WERI-Rb-1 (cell line): ENCODE measurements around the gene TRPC3.
A peak's percentile ranks its signal among the peaks of the same experiment; 100 is the strongest.

Experiments used
- DNase-seq: peaks from one replicate; pipeline ENCODE4 v3.0.0-alpha.2; 2020
- H3K27ac ChIP-seq: fragments of 250-450 bp; sonication (Bioruptor Pico); 2 replicates; pipeline ENCODE4 v1.5.1; 2020; ENCODE audit warnings: mild to moderate bottlenecking, moderate library complexity
- H3K27me3 ChIP-seq: fragments of 250-450 bp; sonication (Bioruptor Pico); 2 replicates; pipeline ENCODE4 v1.5.1; 2021; ENCODE audit warnings: mild to moderate bottlenecking, low read depth, moderate library complexity; ENCODE audit not compliant: insufficient read depth, severe bottlenecking
- H3K36me3 ChIP-seq: fragments of 250-450 bp; sonication (Bioruptor Pico); 2 replicates; pipeline ENCODE4 v1.5.1; 2020; ENCODE audit warnings: mild to moderate bottlenecking, moderate library complexity
- H3K4me3 ChIP-seq: 2 replicates; pipeline ENCODE4 v1.5.1; 2011; ENCODE audit warnings: low read depth, mild to moderate bottlenecking, control low read depth, low read length
- H3K9me3 ChIP-seq: fragments of 250-450 bp; sonication (Bioruptor Pico); 2 replicates; pipeline ENCODE4 v1.5.1; 2021; ENCODE audit warnings: mild to moderate bottlenecking, moderate library complexity; ENCODE audit not compliant: severe bottlenecking
- TF ChIP-seq, protein P1 (sequence below): IDR thresholded peaks from 2 replicates; pipeline ENCODE4 v1.5.1; 2011; ENCODE audit warnings: low read depth, mild to moderate bottlenecking, control low read depth, inconsistent platforms, low read length

TRPC3 gene

DNA sequence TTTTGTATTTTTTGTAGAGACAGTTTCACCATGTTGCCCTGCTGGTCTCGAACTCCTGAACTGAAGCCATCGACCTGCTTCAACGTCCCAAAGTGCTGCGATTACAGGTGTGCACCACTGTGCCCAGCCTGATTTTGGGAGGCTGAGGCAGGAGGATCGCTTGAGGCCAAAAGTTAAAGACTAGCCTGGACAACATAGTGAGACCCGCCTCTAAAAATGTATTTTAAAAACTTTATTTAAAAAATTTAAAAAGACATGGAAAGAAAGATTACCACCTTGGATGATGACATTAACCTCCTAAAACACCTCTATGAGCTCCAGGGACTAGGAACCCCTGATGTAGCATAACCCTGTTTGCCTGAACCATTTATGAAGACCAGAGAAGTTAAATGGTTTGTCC is 75.8 kb downstream of the TRPC3 start:
- TF ChIP-seq, protein P1, sequence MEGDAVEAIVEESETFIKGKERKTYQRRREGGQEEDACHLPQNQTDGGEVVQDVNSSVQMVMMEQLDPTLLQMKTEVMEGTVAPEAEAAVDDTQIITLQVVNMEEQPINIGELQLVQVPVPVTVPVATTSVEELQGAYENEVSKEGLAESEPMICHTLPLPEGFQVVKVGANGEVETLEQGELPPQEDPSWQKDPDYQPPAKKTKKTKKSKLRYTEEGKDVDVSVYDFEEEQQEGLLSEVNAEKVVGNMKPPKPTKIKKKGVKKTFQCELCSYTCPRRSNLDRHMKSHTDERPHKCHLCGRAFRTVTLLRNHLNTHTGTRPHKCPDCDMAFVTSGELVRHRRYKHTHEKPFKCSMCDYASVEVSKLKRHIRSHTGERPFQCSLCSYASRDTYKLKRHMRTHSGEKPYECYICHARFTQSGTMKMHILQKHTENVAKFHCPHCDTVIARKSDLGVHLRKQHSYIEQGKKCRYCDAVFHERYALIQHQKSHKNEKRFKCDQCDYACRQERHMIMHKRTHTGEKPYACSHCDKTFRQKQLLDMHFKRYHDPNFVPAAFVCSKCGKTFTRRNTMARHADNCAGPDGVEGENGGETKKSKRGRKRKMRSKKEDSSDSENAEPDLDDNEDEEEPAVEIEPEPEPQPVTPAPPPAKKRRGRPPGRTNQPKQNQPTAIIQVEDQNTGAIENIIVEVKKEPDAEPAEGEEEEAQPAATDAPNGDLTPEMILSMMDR, result no peak
- H3K36me3 ChIP-seq, result no peaks in the 10 kb centered on the region

DNA sequence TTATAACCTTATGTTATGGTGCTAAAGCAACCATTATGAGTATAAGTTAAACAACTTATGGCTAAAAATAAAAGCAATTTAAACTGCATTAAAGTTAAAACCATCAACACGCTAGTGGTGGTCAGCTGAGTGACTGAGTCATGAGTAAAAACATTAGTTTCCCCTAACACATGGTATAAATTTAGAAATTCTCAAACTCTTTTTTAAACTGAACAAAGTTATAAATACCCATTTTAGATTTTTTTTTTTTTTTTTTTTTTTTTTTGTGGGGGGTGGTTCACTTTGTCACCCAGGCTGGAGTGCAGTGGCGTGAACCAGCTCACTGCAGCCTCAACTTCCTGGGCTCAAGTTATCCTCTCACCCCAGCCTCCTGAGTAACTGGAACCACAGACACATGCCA is 76.2 kb downstream of the TRPC3 start:
- no peak for DNase-seq
- Histone ChIP-seq H3K9me3 (no peaks in the 10 kb centered on the region), H3K36me3 (no peaks in the 10 kb centered on the region), H3K4me3 (no peak overlapping the region), H3K27ac (no peak overlapping the region), H3K27me3 (no peaks in the 10 kb centered on the region)
- TF ChIP-seq, protein P1, result no peak

More for the DNA sequence above, 75.8 kb downstream of the TRPC3 start:
- H3K4me3 ChIP-seq, result no peak overlapping the region
- H3K9me3 ChIP-seq, result no peaks in the 10 kb centered on the region
- H3K27me3 ChIP-seq, result no peaks in the 10 kb centered on the region
- no peak overlapping the region for H3K27ac ChIP-seq
- no peak for DNase-seq

DNA sequence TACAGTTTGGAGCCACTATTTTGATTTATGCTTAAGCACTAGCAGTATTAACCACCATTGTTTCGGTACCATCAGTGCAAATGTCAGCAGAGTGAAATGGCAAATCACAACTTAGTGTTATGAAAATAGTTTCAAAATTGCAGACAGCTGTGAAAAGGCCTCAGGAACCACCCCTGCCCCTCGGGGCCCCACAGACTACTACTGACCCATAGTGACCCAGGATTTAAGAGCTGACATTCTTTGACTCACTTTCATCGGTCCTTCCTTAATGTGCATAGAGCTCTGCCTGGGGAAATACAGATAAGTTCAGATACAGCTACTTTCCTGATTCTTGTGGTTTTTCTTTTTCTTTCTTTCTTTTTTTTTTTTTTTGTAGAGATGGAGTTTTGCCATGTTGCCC is 78.3 kb downstream of the TRPC3 start:
- Histone ChIP-seq H3K9me3 (no peaks in the 10 kb centered on the region), H3K27me3 (no peaks in the 10 kb centered on the region), H3K4me3 (no peak overlapping the region), H3K27ac (no peak overlapping the region), H3K36me3 (no peaks in the 10 kb centered on the region)
- DNase-seq, result no peak
- TF ChIP-seq, protein P1, result no peak

DNA sequence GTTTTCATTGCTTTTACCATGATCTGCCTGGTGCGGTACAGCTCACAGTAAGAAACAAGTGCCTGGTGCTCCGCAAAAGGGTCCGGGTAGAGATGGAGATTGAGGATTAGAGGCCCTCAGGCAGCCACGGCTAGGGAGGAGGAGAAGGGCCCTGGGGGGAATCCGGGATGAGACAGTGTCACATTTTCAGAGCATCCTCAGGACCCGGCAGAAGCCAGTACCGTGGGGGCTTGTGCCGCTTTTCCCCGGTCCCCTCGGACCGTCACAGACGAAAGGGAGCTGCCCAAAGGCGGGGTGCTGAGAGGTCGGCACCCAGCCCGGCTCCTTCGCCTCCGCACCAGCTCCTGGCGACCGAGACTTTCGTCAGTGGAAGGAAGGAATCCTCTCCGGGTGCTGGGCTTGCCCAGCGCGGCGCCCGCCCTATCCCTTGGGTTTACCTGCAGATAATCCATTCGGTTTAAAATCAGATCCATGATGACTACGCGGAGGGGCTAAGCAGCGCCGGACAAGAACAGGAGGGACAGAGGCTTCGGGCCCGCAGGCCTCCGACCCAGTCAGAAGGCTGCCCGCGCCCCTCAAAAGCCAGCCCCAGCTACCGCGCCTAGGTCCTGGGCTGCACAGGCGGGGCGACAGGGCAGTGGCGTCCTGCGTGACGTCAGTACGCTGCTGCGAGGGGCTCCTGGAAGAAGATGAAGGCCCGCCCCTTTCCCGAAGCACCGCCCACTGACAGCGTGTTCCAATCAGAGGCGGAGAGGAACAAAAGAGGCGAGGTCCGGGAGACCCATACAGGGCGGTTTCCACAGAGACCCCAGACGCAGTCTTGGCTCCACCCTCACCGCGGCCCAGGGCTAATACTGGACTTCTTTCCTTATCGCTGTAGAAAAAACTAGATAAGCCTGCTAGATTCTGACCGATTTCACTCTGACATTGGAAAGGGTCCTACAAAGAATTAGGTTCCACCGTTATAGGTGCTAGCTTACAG is 81.7 kb downstream of the TRPC3 start, which contains the start of gene BBS7:
TSS of gene BBS7 (minus strand) at position 634 of the 982 bp plus-strand sequence. CDS start at position 473, 161 bp downstream.
- Histone ChIP-seq H3K27ac (peak within 1 kb of the TSS; percentile 77), H3K9me3 (no peaks in the 10 kb centered on the region), H3K4me3 (peak within 1 kb of the TSS; percentile 77), H3K36me3 (peaks cover 26% of the 10 kb centered on the region), H3K27me3 (no peaks in the 10 kb centered on the region)
- DNase-seq, result peak; percentile 100
- TF ChIP-seq, protein P1, result no peak

DNA sequence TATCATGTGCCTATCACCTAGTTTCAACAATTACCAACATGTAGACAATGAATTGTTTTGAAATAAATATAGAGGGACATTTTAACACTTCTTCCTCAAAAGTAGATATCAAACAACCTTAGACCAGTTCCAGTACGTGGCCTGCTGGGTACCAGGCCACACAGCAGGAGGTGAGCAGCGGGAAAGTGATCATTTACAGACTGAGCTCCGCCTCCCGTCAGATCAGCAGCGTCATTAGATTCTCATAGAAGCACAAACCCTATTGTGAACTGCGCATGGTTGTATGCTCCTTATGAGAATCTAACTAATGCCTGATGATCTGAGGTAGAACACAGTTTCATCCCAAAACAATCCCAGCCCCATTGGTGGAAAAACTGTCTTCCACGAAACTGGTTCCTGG is 88.1 kb downstream of the TRPC3 start:
- DNase-seq, result no peak
- Histone ChIP-seq H3K4me3 (no peak overlapping the region), H3K36me3 (peaks cover 52% of the 10 kb centered on the region), H3K27ac (no peak overlapping the region), H3K9me3 (no peaks in the 10 kb centered on the region), H3K27me3 (no peaks in the 10 kb centered on the region)
- TF ChIP-seq, protein P1, result no peak
